ENCODE results near the gene MRPS23. TPM values are rescaled to one million over a fixed set of nuclear protein-coding genes. Genes with fewer than 3 reads are reported as not detected.

Gene MRPS23
- total and polyA plus RNA-seq, 2 of the 13 experiments (the other 11 are each of a cell fraction or from before 2014, with no cell fraction given), result 63.2 to 181 TPM

DNA sequence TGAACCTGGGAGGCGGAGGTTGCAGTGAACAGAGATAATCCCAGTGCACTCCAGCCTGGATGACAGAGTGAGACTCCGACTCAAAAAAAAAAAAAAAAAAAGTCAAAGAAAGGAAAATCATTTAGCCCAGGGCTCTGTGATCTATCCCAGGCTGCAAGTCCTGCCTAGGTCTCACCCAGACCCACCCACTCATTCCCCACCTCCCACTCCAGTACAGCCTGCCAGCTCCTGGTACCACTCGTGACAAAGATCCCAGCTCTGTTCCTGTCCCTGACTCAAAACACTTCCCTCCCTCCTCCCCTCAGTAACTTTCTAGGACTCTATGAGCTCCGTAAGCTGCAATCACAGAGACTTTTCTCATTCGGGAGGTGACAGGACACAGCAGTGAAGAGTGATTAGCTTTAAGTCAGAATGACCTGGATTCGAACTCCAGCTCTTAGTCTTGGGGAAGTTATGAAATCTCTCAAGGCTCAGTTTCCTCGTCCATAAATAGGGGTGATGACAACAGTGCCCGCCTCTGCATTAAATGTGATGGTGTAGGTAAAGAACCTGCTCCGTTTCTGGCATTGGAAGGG is 28.0 kb upstream of the MRPS23 start:
- FAIRE-seq (no peak), DNase-seq (ENCODE audit: low spot score) (no peak), ATAC-seq (no peak)
- no peak overlapping the region for H3K9ac ChIP-seq (ENCODE audit: insufficient read depth, low read depth, low read length)
- WGBS (ENCODE audit: low lambda C conversion rate), result 89% methylated on average over 9 of the region's 9 CpGs
- no peak overlapping the region for H2AFZ ChIP-seq (ENCODE audit: low read length)
- no peaks in the 10 kb centered on the region for H3K36me3 ChIP-seq (replicated peaks in 1 of 2; ENCODE audit: control insufficient read depth in 1 of 2, insufficient read depth in 2 of 2, low read length in 2 of 2)
- no peak overlapping the region for H3K4me3 ChIP-seq (replicated peaks in 1 of 3; ENCODE audit: insufficient read depth in 1 of 3, low read depth in 2 of 3, low read length in 3 of 3)
- no peak overlapping the region for H3K27ac ChIP-seq (ENCODE audit: extremely low read length, insufficient read depth, low read length)
- no peaks in the 10 kb centered on the region for H3K27me3 ChIP-seq (ENCODE audit: control insufficient read depth in 1 of 2, insufficient read depth in 2 of 2, low read length in 2 of 2)
- BruUV-seq (replicated peaks), result no TSS peak
- intact Hi-C loops (cut with micrococcal nuclease; ENCODE audit: unreplicated experiment), result no loop called here
- ChIA-PET POLR2A (interaction anchor here (1.2 to 7.7 kb wide), 5 partner anchors 16 to 205 kb away, joined by 3 to 89 read pairs (median 19); partner anchors contain the start of genes MRPS23 and SRSF1), CTCF (ENCODE audit: low intra/inter-chr PET ratio, low total read pairs) (no interaction called here)
- no peaks in the 10 kb centered on the region for H3K79me2 ChIP-seq (ENCODE audit: insufficient read depth, low read length)
- no peaks in the 10 kb centered on the region for H3K9me3 ChIP-seq (ENCODE audit: low read length)
- H4K20me1 ChIP-seq (ENCODE audit: insufficient read depth, low read length), result no peaks in the 10 kb centered on the region
- no peak for TF ChIP-seq HOXA5 (CRISPR knock-in tag; IDR thresholded peaks at IDR 0.05)
- TF ChIP-seq, protein P1, sequence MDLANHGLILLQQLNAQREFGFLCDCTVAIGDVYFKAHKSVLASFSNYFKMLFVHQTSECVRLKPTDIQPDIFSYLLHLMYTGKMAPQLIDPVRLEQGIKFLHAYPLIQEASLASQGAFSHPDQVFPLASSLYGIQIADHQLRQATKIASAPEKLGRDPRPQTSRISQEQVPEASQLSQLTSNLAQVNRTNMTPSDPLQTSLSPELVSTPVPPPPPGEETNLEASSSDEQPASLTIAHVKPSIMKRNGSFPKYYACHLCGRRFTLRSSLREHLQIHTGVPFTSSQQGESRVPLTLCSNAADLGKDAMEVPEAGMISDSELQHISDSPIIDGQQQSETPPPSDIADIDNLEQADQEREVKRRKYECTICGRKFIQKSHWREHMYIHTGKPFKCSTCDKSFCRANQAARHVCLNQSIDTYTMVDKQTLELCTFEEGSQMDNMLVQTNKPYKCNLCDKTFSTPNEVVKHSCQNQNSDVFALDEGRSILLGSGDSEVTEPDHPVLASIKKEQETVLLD (CRISPR knock-in tag; IDR thresholded peaks at IDR 0.05; ENCODE audit: low read depth), result no peak
- no peak for TF ChIP-seq KDM6A (CRISPR knock-in tag; IDR thresholded peaks at IDR 0.05; ENCODE audit: low read depth)
- TF ChIP-seq CHCHD3 (CRISPR knock-in tag; IDR thresholded peaks at IDR 0.05), result no peak
- no peak for TF ChIP-seq ZNF737 (CRISPR knock-in tag; IDR thresholded peaks at IDR 0.05; ENCODE audit: borderline replicate concordance)
- H3K4me1 ChIP-seq (ENCODE audit: insufficient read depth, low read length), result peaks cover 83% of the 10 kb centered on the region
- in situ Hi-C loops (cut with HindIII; ENCODE audit: extremely low pct_ligation_motif_present, low pct_unique_long_range_greater_than_20kb), result no loop called here
- no peak overlapping the region for H3K4me2 ChIP-seq (ENCODE audit: low read depth, low read length)

- 67% methylated on average over 2 of the region's 2 CpGs for WGBS (ENCODE audit: low lambda C conversion rate)
- FAIRE-seq, result no peak
- BruUV-seq (replicated peaks), result no TSS peak
- no peaks in the 10 kb centered on the region; a peak in 1 of 5 replicates for H3K36me3 ChIP-seq (replicated peaks in 1 of 2; ENCODE audit: control insufficient read depth in 1 of 2, insufficient read depth in 2 of 2, low read length in 2 of 2)
- H3K4me2 ChIP-seq (ENCODE audit: low read depth, low read length), result no peak overlapping the region
- DNase-seq (ENCODE audit: low spot score), result no peak
- POLR2A ChIA-PET, result interaction anchor here (0.9 to 7.7 kb wide), 4 partner anchors 15 to 110 kb away, joined by 3 to 89 read pairs (median 10); partner anchors contain the start of gene MRPS23
- no peaks in the 10 kb centered on the region for H3K9me3 ChIP-seq (ENCODE audit: low read length)
- no peak overlapping the region for H3K9ac ChIP-seq (ENCODE audit: insufficient read depth, low read depth, low read length)
- ATAC-seq, result no peak
- H3K4me1 ChIP-seq (ENCODE audit: insufficient read depth, low read length), result peaks cover 81% of the 10 kb centered on the region
- H3K4me3 ChIP-seq (replicated peaks in 1 of 3; ENCODE audit: insufficient read depth in 1 of 3, low read depth in 2 of 3, low read length in 3 of 3), result no peak overlapping the region
- no peaks in the 10 kb centered on the region for H3K27me3 ChIP-seq (ENCODE audit: control insufficient read depth in 1 of 2, insufficient read depth in 2 of 2, low read length in 2 of 2)
- H3K79me2 ChIP-seq (ENCODE audit: insufficient read depth, low read length), result no peaks in the 10 kb centered on the region
- intact Hi-C loops (cut with micrococcal nuclease; ENCODE audit: unreplicated experiment) (no loop called here), in situ Hi-C loops (cut with HindIII; ENCODE audit: extremely low pct_ligation_motif_present, low pct_unique_long_range_greater_than_20kb) (no loop called here)
- H3K27ac ChIP-seq (ENCODE audit: extremely low read length, insufficient read depth, low read length), result no peak overlapping the region
- CTCF ChIA-PET (ENCODE audit: low intra/inter-chr PET ratio, low total read pairs), result no interaction called here
- no peaks in the 10 kb centered on the region for H4K20me1 ChIP-seq (ENCODE audit: insufficient read depth, low read length)
- no peak overlapping the region for H2AFZ ChIP-seq (ENCODE audit: low read length)
- TF ChIP-seq ZNF768 (CRISPR knock-in tag; IDR thresholded peaks at IDR 0.05) (peak; percentile 56; the same call in 1 of the 2 replicates), ZFX (CRISPR knock-in tag; IDR thresholded peaks at IDR 0.05; ENCODE audit: low read depth) (0 out of 2 replicates have a peak, but pooled peaks have one; percentile 3), DR1 (CRISPR knock-in tag; IDR thresholded peaks at IDR 0.05) (no peak)
Measured at GRCh38 chr17:57876866-57877237, 27.0 kb upstream of the MRPS23 start.

Data from HepG2 (cell line).